Activated CD4-positive, alpha-beta T cell treated with anti-CD3 and anti-CD28 coated beads for 24 hours (primary cell): ENCODE results near the gene GPC5.

Experiments used
- DNase-seq, 2 donors: peaks; one replicate each; pipeline ENCODE4 v3.0.0-alpha.2; 2020; ENCODE audit warnings: low read depth in 2 of 2

Gene GPC5

DNA sequence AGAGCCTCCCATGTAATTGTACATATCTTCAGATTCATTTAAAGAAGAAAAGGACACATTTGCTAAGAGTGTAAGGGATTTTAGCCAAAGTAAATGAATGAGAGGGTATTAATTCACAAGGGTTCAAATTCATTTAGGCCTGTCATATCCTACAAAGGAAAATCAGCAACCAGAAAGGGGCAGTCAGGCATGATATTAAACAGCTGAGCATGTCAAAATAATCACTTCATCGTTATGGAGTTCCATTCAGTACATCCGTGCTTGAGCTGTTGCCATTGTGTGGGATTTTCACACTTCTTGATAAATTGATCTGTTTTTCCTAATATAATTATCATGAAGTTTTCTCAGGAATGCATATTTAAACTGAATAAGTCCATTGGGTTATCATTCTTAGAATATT is 567.1 kb downstream of the GPC5 start:
- no peak for DNase-seq

GRCh38 chr13:91978571-91978970 is 580.1 kb downstream of the GPC5 start:
- DNase-seq: no peak

DNA sequence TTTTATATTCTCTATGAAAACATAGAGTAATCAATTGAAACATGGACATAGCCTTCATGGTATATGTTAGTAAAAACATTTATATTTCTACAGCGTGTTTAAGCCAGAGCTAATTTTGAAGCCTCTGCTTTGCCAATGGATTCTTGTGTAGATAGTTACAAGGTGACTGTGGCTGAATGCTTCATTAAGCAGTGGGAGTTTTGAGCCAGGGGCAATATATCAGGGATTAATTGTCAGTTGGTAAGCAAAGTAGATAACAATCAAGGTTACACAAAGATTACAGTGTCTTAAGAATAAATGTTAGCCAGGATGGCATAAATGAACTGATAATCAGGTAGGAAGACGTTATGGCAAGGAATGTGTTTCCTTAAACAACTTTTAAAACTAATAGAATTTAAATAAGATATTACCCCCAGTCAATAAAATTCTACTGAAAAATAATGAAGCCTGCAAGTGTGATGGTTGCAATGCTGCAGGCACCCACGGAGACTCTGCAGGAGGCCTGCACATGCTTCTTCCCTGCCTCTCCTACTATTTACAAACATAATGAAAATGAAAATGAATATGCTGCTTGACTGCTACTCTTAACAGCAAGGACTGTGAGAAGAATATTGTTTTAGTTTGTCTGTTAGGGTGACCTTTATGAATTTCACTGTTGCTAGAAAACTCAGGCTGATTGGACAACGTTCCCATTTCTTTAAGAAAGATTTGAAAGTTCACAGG is 588.5 kb downstream of the GPC5 start:
- DNase-seq: no peak

DNA sequence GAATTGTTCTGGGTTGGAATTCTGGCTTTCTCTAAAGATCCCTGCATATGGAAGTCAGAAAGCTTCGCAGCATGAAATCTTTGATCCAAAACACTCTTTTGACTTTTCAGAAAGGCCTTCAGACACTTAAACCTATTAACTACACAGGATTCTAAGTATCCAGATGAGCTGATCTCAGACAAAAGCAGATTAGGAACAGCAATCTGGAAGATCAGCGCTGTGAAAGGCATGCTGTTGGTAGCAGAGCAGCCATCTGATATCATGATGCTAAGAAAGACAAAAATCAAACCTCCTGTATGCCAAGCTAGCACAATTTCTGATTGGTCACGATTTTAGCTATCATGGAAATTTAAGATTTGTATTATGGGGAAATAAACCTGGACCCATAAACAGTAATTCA is 589.9 kb downstream of the GPC5 start:
- no peak for DNase-seq

DNA sequence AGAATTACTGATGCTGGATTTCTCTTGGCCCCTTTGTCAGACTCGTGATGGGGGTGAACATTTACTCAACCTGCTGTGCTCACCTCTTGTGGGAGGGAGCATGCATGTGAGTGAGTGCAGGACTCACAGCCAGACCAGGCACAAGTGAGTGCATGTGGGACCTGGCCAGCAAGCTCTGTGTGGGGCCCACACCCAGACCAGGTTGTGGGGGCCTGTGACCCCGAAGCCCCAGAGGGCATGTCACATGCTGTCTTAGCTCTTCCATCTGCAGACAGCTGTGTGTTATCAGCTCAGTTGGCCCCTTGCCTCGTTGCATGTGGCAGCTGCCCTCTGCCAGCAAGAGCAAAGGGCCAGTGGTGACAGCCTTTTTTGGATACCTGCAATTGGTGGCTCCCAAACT is 614.4 kb downstream of the GPC5 start:
- DNase-seq: no peak

DNA sequence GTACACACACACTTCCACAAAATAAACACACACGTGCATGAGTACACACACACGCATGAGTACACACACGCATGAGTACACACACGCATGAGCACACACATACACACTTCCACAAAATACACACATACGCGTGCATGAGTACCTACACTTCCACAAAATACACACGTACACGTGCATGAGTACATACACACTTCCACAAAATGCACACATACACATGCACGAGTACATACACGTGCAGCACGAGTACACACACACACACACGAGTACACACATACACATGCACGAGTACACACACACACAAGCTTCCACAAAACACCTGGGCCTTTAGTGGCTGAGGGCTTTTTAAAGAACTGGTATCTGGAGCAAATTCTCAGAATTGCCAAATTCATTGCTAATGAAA is 619.3 kb downstream of the GPC5 start:
- DNase-seq: no peak

GRCh38 chr13:92028695-92029094 is 630.3 kb downstream of the GPC5 start:
- no peak for DNase-seq

DNA sequence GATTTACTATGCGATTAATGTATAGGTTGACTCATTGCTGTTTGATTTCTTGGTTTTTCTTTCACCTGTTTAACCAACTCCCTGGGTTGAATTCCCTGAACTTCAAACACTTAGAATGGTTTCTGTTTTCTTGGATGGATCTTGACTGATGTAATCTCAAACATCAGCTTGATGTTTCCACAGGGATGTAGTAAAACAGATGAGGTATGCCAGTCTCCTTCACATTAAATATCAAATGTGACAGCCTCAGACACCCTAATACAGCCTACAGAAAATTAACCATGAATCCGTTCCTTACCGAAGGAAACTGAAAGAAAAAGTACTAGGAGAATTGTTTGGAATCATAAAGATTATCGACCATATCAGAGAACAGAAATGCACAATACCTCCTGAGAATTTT is 631.2 kb downstream of the GPC5 start:
- no peak for DNase-seq

- no peak for DNase-seq
Observed at GRCh38 chr13:92038905-92039304, 640.5 kb downstream of the GPC5 start.

- no peak for DNase-seq
Observed at GRCh38 chr13:92042522-92042921, 644.1 kb downstream of the GPC5 start.

DNA sequence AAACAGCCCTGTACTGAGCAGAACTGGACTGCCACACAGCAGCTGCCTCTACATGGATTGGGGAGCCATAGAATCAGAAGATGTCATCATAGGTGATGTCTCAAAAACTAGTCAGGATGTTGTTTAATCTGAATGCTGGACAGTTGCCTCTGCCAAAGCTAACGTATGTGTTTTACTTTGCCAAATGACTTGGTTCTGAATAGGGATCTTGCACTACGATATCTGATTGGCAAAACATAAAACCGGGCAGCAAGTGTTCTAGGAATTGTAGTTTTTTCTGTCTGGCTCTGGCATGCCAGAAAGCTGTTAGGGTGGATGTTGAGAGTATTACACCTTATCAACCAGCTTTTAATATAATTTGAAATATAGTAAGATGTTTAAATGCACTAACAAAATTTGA is 645.9 kb downstream of the GPC5 start:
- DNase-seq: no peak

DNA sequence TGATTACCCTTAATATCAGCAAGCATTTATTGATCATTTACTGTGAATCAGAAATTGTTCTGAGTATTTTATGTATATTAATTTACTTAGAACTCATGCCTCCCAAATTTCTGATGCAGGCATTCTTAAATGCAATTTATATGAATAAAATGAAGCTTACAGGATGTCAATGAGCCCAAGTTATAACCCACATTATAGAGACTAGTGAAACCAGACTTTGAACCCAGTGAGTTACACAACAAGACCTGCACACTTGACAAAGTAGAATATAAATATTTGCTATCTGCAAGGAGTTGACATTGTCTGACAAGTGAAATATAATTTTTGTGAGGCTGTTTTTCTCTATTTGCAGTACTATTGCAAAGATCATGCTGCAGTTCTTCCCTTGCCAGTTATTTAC is 656.0 kb downstream of the GPC5 start:
- no peak for DNase-seq

DNA sequence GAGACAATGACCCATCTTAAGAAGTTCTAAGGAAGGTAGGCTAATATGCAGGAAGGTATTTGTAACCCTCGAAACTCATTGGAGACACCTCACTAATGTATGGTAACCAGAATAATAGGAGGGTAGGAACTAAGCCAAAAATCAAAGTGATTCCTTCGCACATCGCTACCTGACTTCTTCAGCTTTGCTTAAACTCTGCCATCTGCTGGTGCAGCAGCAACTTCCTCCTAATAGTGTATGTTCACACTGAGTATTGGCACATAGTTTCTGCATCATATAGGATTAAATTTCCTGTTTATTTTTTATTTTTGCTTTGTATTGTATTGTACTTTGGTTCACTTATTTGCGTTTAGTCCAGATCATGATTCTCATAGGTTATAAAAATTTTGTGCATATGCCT is 676.2 kb downstream of the GPC5 start:
- no peak for DNase-seq

DNA sequence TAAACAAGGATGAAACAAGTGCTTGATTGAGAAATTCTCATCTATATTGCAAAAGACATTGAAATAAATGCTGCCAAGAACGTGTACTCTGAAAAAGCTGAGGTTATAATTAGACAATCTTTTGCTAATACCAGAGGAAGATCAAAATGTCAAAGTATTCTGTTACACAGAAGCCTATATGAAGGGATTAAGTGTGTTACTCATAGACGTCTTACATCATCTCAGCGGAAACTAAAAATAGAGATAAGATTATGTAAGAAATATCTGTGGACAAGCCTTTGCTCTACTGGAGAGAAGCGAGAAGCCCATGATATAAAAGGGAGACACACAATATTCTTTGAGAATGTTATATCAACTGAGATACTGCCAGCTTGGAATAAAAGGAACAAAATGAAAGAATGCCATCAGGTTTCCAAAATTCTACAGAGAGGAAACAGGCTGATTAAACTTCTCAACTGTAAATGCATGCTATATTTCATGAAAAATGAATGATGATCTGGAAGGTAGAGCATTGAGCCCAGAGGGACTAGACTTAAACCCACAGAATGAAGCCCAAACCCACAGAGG is 699.0 kb downstream of the GPC5 start:
- DNase-seq: no peak

DNA sequence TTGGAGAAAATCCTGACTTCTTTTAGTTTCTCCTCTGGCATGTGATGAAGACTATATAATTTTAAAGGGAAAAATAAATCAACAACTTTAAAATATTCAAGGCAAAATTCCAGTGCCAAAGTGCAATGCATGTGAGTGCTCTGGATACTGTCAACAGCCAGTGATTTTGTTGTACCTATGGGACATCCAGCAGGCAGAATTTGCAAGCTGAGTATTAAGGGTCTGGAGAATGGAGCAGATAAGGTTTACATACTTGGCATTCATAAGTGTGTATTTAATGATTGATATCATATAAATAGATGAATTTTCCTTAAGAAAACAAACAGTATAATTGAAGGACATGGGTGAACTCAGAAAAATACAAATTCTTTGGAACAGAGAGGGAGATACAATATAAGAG is 703.4 kb downstream of the GPC5 start:
- no peak for DNase-seq

DNA sequence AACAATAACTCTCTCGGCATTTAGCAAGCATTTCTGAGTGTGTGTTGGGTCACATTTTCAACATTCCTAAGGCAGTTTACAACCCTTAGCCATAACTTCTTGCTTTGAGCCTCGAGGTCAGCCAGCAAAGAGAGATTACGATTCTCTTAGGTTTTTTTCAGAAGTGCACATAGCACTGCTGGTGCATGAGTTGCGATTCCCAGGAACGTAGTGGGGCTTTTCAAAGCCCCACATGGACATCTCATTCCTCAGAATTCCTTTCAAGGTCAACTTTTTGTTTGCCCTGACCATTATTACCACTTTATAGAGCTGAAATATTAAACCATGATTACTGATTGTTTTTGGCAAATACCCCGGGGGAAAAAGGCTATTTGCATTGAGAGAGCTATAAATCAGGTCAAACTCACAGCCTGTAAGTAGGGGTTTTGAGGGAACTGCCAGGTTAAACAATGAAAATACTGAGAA is 705.3 kb downstream of the GPC5 start:
- no peak for DNase-seq

DNA sequence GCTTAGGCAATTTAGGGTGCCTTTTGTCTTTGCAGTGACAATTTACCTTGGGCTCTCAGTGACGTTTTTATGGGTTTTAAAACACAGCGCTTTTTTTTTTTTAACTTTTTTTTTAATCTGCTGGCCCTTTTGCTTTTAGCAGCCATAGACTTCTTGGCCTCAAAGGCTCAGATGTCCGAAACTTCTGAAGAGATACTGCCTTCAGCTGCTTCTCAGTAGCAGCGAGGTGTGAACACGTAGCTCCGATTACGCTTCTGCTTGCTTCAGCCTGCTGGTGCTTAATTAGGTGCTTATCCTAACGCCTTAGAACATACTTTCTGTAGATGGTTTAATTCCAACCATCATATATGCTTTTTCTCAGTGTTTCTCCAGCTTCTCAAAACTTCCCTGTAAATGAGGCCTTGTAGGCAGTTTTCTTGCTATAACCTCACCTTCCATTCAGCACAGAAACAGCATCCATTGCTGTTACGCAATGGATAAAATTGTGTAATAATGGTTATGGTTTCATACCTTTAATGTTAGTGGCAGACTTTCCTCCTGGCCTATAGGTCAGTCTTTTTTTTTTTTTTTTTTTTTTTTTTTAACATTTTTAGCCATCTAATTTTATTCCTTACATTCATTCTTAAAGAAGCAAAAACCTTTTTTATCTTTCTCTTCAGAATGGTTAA is 723.9 kb downstream of the GPC5 start:
- no peak for DNase-seq

GRCh38 chr13:92126399-92126798 is 728.0 kb downstream of the GPC5 start:
- no peak for DNase-seq

DNA sequence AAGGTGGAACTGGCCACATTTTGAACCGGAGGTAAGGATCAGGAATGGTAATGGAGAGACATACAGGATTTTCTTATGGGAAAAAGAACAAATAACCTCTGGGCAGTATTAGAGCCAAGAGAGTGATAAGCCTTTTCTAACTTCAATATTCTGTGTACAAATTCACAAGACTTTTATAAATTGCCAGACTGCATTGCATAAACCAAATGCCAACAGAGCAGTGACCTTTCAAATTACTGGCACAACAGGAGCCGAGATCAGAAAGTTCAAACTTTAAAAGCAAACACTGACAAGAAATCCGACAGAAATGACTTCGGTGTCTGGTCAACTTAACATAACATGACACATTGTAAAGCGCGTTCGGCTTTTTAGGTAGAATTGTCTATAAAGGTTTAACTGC is 737.1 kb downstream of the GPC5 start:
- no peak for DNase-seq

DNA sequence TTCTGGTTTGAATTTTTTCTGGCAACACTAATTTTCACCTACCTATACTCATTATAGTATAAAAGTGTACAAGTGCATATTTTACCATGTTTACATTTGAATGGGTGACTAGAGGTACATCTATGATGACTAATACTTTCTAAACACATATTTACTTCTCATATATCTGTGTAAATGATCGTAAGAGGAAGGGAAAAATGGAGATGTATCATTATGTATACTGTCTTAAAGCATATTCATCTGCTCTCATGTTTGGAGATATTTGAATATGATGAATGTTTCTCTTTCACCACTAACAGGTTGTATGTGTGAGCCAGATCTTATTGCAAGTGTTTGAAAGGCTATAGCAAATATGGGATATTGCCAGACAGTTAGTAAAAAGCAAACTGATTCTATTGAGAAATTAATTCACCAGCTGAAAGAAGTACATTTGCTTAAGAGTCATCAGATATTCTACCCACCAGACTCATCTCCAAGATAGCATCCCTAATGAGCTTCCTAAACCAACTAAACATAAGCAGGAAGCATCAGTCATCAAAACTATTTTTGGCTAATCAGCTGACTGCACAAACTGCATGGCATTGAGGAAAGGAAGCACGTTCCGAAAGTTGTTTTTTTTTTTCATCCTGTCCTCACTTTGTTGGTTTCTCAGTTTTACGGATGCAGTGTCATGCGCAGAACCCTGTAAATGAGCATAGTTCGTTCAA is 738.2 kb downstream of the GPC5 start:
- no peak for DNase-seq

GRCh38 chr13:92137520-92137919 is 739.1 kb downstream of the GPC5 start:
- no peak for DNase-seq

GRCh38 chr13:92143766-92144165 is 745.3 kb downstream of the GPC5 start:
- DNase-seq: no peak

GRCh38 chr13:92150606-92151005 is 752.2 kb downstream of the GPC5 start:
- DNase-seq: no peak
